ENCODE results near the gene DTNB. TPM values are rescaled to one million over a fixed set of nuclear protein-coding genes. Genes with fewer than 3 reads are reported as not detected.

The DTNB gene
- total RNA-seq, 1 donor from 2014 or later = 17.9 TPM

- Histone ChIP-seq H3K9me3 (no peaks in the 10 kb centered on the region), H3K36me3 (no peaks in the 10 kb centered on the region), H3K27ac (no peak overlapping the region), H3K4me1 (peaks cover 21% of the 10 kb centered on the region), H3K27me3 (no peaks in the 10 kb centered on the region), H3K4me3 (no peak overlapping the region)
- intact Hi-C loops (cut with DNase I) = no loop called here
- no peak for TF ChIP-seq POLR2A (IDR thresholded peaks at IDR 0.05)
- no peak for TF ChIP-seq POLR2AphosphoS5 (IDR thresholded peaks at IDR 0.05; ENCODE audit: insufficient read depth in 1 of 2, low read depth in 1 of 2)
- peak; percentile 61 to 82 for DNase-seq (ENCODE audit: extremely low spot score in 2 of 2)
Observed at GRCh38 chr2:25375371-25375988, 297.9 kb downstream of the DTNB start.

GRCh38 chr2:25374827-25375226 is 298.6 kb downstream of the DTNB start:
- Histone ChIP-seq H3K9me3 (no peaks in the 10 kb centered on the region), H3K4me3 (no peak overlapping the region), H3K4me1 (peaks cover 21% of the 10 kb centered on the region), H3K27ac (no peak overlapping the region), H3K36me3 (no peaks in the 10 kb centered on the region), H3K27me3 (no peaks in the 10 kb centered on the region)
- TF ChIP-seq POLR2AphosphoS5 (IDR thresholded peaks at IDR 0.05; ENCODE audit: insufficient read depth in 1 of 2, low read depth in 1 of 2) (no peak), CTCF (IDR thresholded peaks at IDR 0.05) (no peak), POLR2A (IDR thresholded peaks at IDR 0.05) (no peak)
- no peak for DNase-seq (ENCODE audit: extremely low spot score in 2 of 2)
- intact Hi-C loops (cut with DNase I) = no loop called here

GRCh38 chr2:25374411-25374810 is 299.0 kb downstream of the DTNB start:
- intact Hi-C loops (cut with DNase I) = no loop called here
- Histone ChIP-seq H3K4me3 (no peak overlapping the region), H3K36me3 (no peaks in the 10 kb centered on the region), H3K27me3 (no peaks in the 10 kb centered on the region), H3K27ac (no peak overlapping the region), H3K9me3 (no peaks in the 10 kb centered on the region), H3K4me1 (peaks cover 21% of the 10 kb centered on the region)
- peak in 1 of 2 donors; percentile 12 for DNase-seq (ENCODE audit: extremely low spot score in 2 of 2)
- TF ChIP-seq POLR2AphosphoS5 (IDR thresholded peaks at IDR 0.05; ENCODE audit: insufficient read depth in 1 of 2, low read depth in 1 of 2) (no peak), CTCF (IDR thresholded peaks at IDR 0.05) (no peak), POLR2A (IDR thresholded peaks at IDR 0.05) (no peak)

GRCh38 chr2:25373269-25373981 is 300.0 kb downstream of the DTNB start:
- intact Hi-C loops (cut with DNase I) = no loop called here
- Histone ChIP-seq H3K36me3 (no peaks in the 10 kb centered on the region), H3K27ac (no peak overlapping the region), H3K9me3 (no peaks in the 10 kb centered on the region), H3K27me3 (no peaks in the 10 kb centered on the region), H3K4me3 (no peak overlapping the region), H3K4me1 (peaks cover 15% of the 10 kb centered on the region)
- TF ChIP-seq POLR2AphosphoS5 (IDR thresholded peaks at IDR 0.05; ENCODE audit: insufficient read depth in 1 of 2, low read depth in 1 of 2) = no peak
- TF ChIP-seq POLR2A (IDR thresholded peaks at IDR 0.05) = no peak
- TF ChIP-seq CTCF (IDR thresholded peaks at IDR 0.05) = no peak
- DNase-seq (ENCODE audit: extremely low spot score in 2 of 2) = peak in 1 of 2 donors; percentile 77

GRCh38 chr2:25372405-25373268 is 300.7 kb downstream of the DTNB start:
- Histone ChIP-seq H3K4me1 (peaks cover 15% of the 10 kb centered on the region), H3K27me3 (no peaks in the 10 kb centered on the region), H3K27ac (no peak overlapping the region), H3K9me3 (no peaks in the 10 kb centered on the region), H3K4me3 (no peak overlapping the region), H3K36me3 (no peaks in the 10 kb centered on the region)
- DNase-seq (ENCODE audit: extremely low spot score in 2 of 2) = peak in 1 of 2 donors; percentile 67
- TF ChIP-seq POLR2A (IDR thresholded peaks at IDR 0.05) (no peak), POLR2AphosphoS5 (IDR thresholded peaks at IDR 0.05; ENCODE audit: insufficient read depth in 1 of 2, low read depth in 1 of 2) (no peak), CTCF (IDR thresholded peaks at IDR 0.05) (no peak)
- intact Hi-C loops (cut with DNase I) = no loop called here

All from vagina (tissue), 2 donors.